Endothelial cell of umbilical vein (primary cell): ENCODE results near the gene EVI5. TPM values are rescaled to one million over a fixed set of nuclear protein-coding genes. Genes with fewer than 3 reads are reported as not detected.
"Not testable (repeated sequence)": the region's sequence is repeated elsewhere in the genome, so short reads cannot be mapped to it uniquely, and the experiment has no call there.

Experiments used
- BruUV-seq: library from RNA; stranded (reverse); fragments of 400-500 nt; replicated peaks from 2 replicates; lab custom pipeline; 2021; lab: Mats Ljungman, UMichigan
- CTCF ChIA-PET: fragments of 300-600, 350-600 bp; sonication (Branson Sonifier 250); formaldehyde crosslinking; loops from one replicate; lab custom pipeline; 2021; ENCODE audit warnings: antibody characterized with exemption, inconsistent platforms; lab: Charles Lee
- POLR2A ChIA-PET: fragments of 300-600, 350-600 bp; sonication (Branson Sonifier 250); formaldehyde crosslinking; loops from one replicate; lab custom pipeline; 2021; ENCODE audit warnings: antibody characterized with exemption, inconsistent platforms; lab: Charles Lee
- DNase-seq: peaks from one replicate; pipeline ENCODE4 v3.0.0-alpha.2; 2011; ENCODE audit warnings: low read depth, low spot score
- FAIRE-seq: peaks from 2 replicates; lab custom pipeline; 2011; peaks lifted over from hg19 to GRCh38; lab: Jason Lieb, UNC
- H2AFZ ChIP-seq: 2 replicates; pipeline ENCODE4 v1.6.0; 2012; ENCODE audit warnings: low read depth, low read length, control low read depth, inconsistent platforms
- H3K27ac ChIP-seq: 2 replicates; pipeline ENCODE4 v1.5.1; 2011; ENCODE audit warnings: low read depth, mild to moderate bottlenecking, control low read depth, low read length, moderate library complexity; ENCODE audit not compliant: insufficient read depth
- H3K27me3 ChIP-seq, 2 experiments: 2 replicates each; pipeline versions ENCODE4 v1.6.0 to v1.6.1; 2011; ENCODE audit warnings: low read length in 2 of 2, mixed read lengths in 1 of 2; ENCODE audit not compliant: control insufficient read depth in 2 of 2, insufficient read depth in 2 of 2
- H3K36me3 ChIP-seq, 2 experiments: 2 replicates in 1 of 2; 3 replicates in 1 of 2; pipeline ENCODE4 v1.5.1; 2011; ENCODE audit warnings: low read length in 2 of 2, mild to moderate bottlenecking in 1 of 2, moderate library complexity in 1 of 2; ENCODE audit not compliant: control insufficient read depth in 2 of 2, insufficient read depth in 2 of 2; ENCODE audit errors: extremely low read depth in 1 of 2
- H3K4me1 ChIP-seq: 3 replicates; pipeline ENCODE4 v1.5.1; 2011; ENCODE audit warnings: mild to moderate bottlenecking, low read length; ENCODE audit not compliant: control insufficient read depth, insufficient read depth; ENCODE audit errors: extremely low read depth
- H3K4me2 ChIP-seq: 2 replicates; pipeline ENCODE4 v1.6.1; 2011; ENCODE audit warnings: low read length, control low read depth, mixed read lengths; ENCODE audit not compliant: insufficient read depth
- H3K4me3 ChIP-seq, 3 experiments: fragments of 200-600 bp in 1 of 3; sonication (generic), shearing (Covaris generic) in 1 of 3; replicated peaks in 1 of 3; 2 replicates each; pipeline ENCODE4 v1.5.1; 2011 to 2016; ENCODE audit warnings: control low read depth in 3 of 3, low read length in 3 of 3, mild to moderate bottlenecking in 2 of 3, inconsistent platforms in 1 of 3, low read depth in 1 of 3, moderate library complexity in 1 of 3; ENCODE audit not compliant: insufficient read depth in 1 of 3
- H3K79me2 ChIP-seq: 2 replicates; pipeline ENCODE4 v1.6.0; 2012; ENCODE audit warnings: low read length, inconsistent platforms; ENCODE audit not compliant: control insufficient read depth, insufficient read depth
- H3K9ac ChIP-seq: replicated peaks from 2 replicates; pipeline ENCODE3; 2011; ENCODE audit warnings: low read length, control low read depth; ENCODE audit not compliant: insufficient read depth; ENCODE audit errors: extremely low read depth
- H3K9me1 ChIP-seq: replicated peaks from 3 replicates; pipeline ENCODE4 v1.6.0; 2011; ENCODE audit warnings: mild to moderate bottlenecking, low read length; ENCODE audit not compliant: control insufficient read depth, insufficient read depth; ENCODE audit errors: extremely low read depth
- H3K9me3 ChIP-seq: replicated peaks from 2 replicates; pipeline ENCODE4 v1.5.1; 2012; ENCODE audit warnings: low read length, inconsistent platforms; ENCODE audit not compliant: control insufficient read depth, insufficient read depth
- H4K20me1 ChIP-seq: replicated peaks from 2 replicates; pipeline ENCODE3; 2011; ENCODE audit warnings: mild to moderate bottlenecking, low read length; ENCODE audit not compliant: control insufficient read depth, insufficient read depth; ENCODE audit errors: extremely low read depth
- GATA2 ChIP-seq: IDR thresholded peaks from 2 replicates; pipeline ENCODE4 v1.7.0; 2011; ENCODE audit warnings: low read depth, mild to moderate bottlenecking, moderate library complexity, mixed read lengths, low read length; ENCODE audit not compliant: insufficient read length, insufficient read depth
- MYC ChIP-seq: IDR thresholded peaks from one replicate; pipeline ENCODE4 v1.6.1; 2011; ENCODE audit warnings: mild to moderate bottlenecking, low read depth, low read length
- POLR2A ChIP-seq: IDR thresholded peaks from 2 replicates; pipeline ENCODE4 v1.6.1; 2012; ENCODE audit warnings: low read depth, mild to moderate bottlenecking, control low read depth, low read length
- dilution Hi-C: fragments of 300-500 bp; cut with MboI; formaldehyde crosslinking; loops from one replicate; pipeline ENCODE4 v1.15.0; 2019; ENCODE audit warnings: low sequenced_read_pairs; ENCODE audit not compliant: extremely low pct_ligation_motif_present
- intact Hi-C: fragments of 100-400 bp; cut with micrococcal nuclease; formaldehyde crosslinking; loops from one replicate; pipeline ENCODE4 v1.10.0; 2022
- polyA plus RNA-seq, 4 experiments: library from polyadenylated mRNA; depleted of rRNA in 3 of 4; stranded (reverse) in 3 of 4; unstranded in 1 of 4; fragments of >200 nt; gene quantifications; 2 replicates each; pipeline versions ENCODE4 v1.2.1 to v1.2.3, GENCODE V29; 2011 to 2012; ENCODE audit warnings: missing spikeins in 1 of 4
- total RNA-seq: library from RNA; stranded (reverse); gene quantifications from 2 replicates; pipeline ENCODE4 v1.2.3, GENCODE V29; 2021
- TF ChIP-seq, protein P1 (sequence below), 2 donors: IDR thresholded peaks; 1 replicate in 1 of 2; 2 replicates in 1 of 2; pipeline ENCODE4 v1.5.1; 2011; ENCODE audit warnings: low read length in 2 of 2, mild to moderate bottlenecking in 2 of 2, moderate library complexity in 2 of 2, control low read depth in 1 of 2, inconsistent platforms in 1 of 2, low read depth in 1 of 2; ENCODE audit not compliant: insufficient read depth in 1 of 2; ENCODE audit errors: extremely low read depth in 1 of 2

EVI5 gene
- total and polyA plus RNA-seq, 2 donors (not counting 3 experiments of a cell fraction or from before 2014, with no cell fraction given) = 5.0 to 26.2 TPM

DNA sequence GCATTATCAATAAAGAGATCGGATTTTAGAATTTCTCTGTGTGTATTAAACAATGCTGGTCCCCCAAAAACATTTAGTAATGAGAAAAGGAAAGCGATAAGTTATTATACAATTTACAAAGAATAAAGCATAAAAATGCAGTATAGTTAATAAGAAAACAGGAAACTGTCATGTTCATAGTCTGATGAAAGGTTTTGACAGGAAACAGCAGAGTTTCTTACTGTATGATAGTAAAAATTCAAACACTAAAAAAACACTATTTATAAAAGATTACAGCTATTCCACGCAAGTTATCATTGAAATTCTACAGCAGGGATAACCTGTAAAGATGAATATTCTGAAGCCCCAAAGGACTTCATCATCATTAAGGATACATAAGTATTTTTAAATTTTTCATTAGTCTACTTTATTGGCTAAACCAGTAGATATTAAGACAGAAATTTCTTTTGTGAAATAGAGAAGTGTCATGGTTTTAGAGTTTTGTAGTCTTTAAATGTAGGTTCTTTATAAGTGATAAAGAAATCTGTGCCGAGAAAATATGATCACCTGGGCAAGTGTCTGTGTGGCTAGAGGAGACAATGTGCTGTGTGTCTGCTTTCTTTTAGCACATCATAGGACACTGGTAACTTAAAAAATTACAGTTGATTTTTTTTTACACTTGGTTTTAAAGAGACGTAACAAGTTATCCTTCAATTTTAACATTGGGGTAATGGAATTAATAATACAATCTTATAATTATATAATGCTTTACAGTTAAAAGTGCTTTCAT is 248.5 kb downstream of the EVI5 start:
- DNase-seq = peak; percentile 9
- no peak for FAIRE-seq
- Histone ChIP-seq H3K79me2 (no peaks in the 10 kb centered on the region), H4K20me1 (no peaks in the 10 kb centered on the region), H3K27me3 (no peaks in the 10 kb centered on the region), H3K9ac (no peak overlapping the region), H3K27ac (no peak overlapping the region), H3K9me1 (no peaks in the 10 kb centered on the region), H3K9me3 (no peaks in the 10 kb centered on the region), H3K4me3 (no peak overlapping the region), H3K36me3 (no peaks in the 10 kb centered on the region), H2AFZ (no peak overlapping the region), H3K4me1 (peaks cover 31% of the 10 kb centered on the region), H3K4me2 (no peak overlapping the region)
- dilution Hi-C loops (no loop called here), intact Hi-C loops (no loop called here)
- TF ChIP-seq GATA2 (no peak), MYC (no peak), POLR2A (no peak)
- TF ChIP-seq, protein P1, sequence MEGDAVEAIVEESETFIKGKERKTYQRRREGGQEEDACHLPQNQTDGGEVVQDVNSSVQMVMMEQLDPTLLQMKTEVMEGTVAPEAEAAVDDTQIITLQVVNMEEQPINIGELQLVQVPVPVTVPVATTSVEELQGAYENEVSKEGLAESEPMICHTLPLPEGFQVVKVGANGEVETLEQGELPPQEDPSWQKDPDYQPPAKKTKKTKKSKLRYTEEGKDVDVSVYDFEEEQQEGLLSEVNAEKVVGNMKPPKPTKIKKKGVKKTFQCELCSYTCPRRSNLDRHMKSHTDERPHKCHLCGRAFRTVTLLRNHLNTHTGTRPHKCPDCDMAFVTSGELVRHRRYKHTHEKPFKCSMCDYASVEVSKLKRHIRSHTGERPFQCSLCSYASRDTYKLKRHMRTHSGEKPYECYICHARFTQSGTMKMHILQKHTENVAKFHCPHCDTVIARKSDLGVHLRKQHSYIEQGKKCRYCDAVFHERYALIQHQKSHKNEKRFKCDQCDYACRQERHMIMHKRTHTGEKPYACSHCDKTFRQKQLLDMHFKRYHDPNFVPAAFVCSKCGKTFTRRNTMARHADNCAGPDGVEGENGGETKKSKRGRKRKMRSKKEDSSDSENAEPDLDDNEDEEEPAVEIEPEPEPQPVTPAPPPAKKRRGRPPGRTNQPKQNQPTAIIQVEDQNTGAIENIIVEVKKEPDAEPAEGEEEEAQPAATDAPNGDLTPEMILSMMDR (IDR thresholded peaks at IDR 0.05; ENCODE audit: extremely low read depth in 1 of 2, insufficient read depth in 1 of 2, low read depth in 1 of 2, low read length in 2 of 2) = no peak
- ChIA-PET CTCF (interaction anchor here (1.0 to 1.5 kb wide), 3 partner anchors 9 to 38 kb away, joined by 3 to 4 read pairs (median 3); no protein-coding TSS in a partner anchor), POLR2A (no interaction called here)
- no TSS peak for BruUV-seq

DNA sequence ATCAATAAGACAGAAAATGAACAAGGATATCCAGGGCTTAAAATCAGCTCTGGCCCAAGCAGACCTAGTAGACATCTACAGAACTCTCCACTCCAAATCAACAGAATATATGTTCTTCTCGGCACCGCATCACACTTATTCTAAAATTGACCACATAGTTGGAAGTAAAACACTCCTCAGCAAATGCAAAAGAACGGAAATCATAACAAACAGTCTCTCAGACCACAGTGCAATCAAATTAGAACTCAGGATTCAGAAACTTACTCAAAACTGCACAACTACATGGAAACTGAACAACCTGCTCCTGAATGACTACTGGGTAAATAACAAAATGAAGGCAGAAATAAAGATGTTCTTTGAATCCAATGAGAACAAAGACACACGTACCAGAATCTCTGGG is 252.5 kb downstream of the EVI5 start:
- intact Hi-C loops, H3K4me2 ChIP-seq, H3K79me2 ChIP-seq, H3K27ac ChIP-seq, H4K20me1 ChIP-seq, dilution Hi-C loops, DNase-seq, H3K4me3 ChIP-seq, BruUV-seq, H3K9me1 ChIP-seq, POLR2A ChIA-PET, H3K36me3 ChIP-seq, H3K9ac ChIP-seq, CTCF ChIA-PET, H3K9me3 ChIP-seq, H3K27me3 ChIP-seq, H2AFZ ChIP-seq, FAIRE-seq: not testable (repeated sequence)
- H3K4me1 ChIP-seq = peaks cover 14% of the 10 kb centered on the region

GRCh38 chr1:92531939-92532338 is 253.0 kb downstream of the EVI5 start:
- H3K4me2 ChIP-seq, BruUV-seq, CTCF ChIA-PET, DNase-seq, H3K9ac ChIP-seq, H2AFZ ChIP-seq, H3K9me1 ChIP-seq, H4K20me1 ChIP-seq, H3K36me3 ChIP-seq, H3K4me3 ChIP-seq, FAIRE-seq, H3K27ac ChIP-seq, dilution Hi-C loops, H3K27me3 ChIP-seq, POLR2A ChIA-PET, H3K9me3 ChIP-seq, intact Hi-C loops, H3K79me2 ChIP-seq: not testable (repeated sequence)
- peaks cover 11% of the 10 kb centered on the region for H3K4me1 ChIP-seq
